Prostate gland (tissue), 2 donors: Measurements from ENCODE around the gene COL23A1. TPM values are rescaled to one million over a fixed set of nuclear protein-coding genes. Genes with fewer than 3 reads are reported as not detected.

Experiments used
- DNase-seq: peaks from one replicate; pipeline ENCODE4 v3.0.0-alpha.2; 2019; ENCODE audit warnings: low spot score
- H3K27ac ChIP-seq, 2 donors: fragments of 200-600 bp; sonication (generic); 2 replicates each; pipeline ENCODE4 v1.5.1; 2017 to 2019
- H3K27me3 ChIP-seq: fragments of 200-600 bp; sonication (generic); replicated peaks from 2 replicates; pipeline ENCODE4 v1.5.1; 2019; ENCODE audit not compliant: insufficient read depth
- H3K36me3 ChIP-seq, 2 donors: fragments of 200-600 bp; sonication (generic); 1 replicate in 1 of 2; 2 replicates in 1 of 2; pipeline versions ENCODE4 v1.5.1 to v1.8.1; 2017 to 2019
- H3K4me1 ChIP-seq: fragments of 200-600 bp; sonication (generic); replicated peaks from 2 replicates; pipeline ENCODE4 v1.5.1; 2019
- H3K4me3 ChIP-seq, 2 donors: fragments of 200-600 bp; sonication (generic); 2 replicates each; pipeline ENCODE4 v1.5.1; 2017 to 2019
- H3K9me3 ChIP-seq: fragments of 200-600 bp; sonication (generic); 2 replicates; pipeline ENCODE4 v1.5.1; 2017
- CTCF ChIP-seq, 4 experiments: fragments of 200-600 bp in 2 of 4; fragments of 450-650 bp in 2 of 4; sonication (generic) in 2 of 4; IDR thresholded peaks; 1 replicate in 3 of 4; 2 replicates in 1 of 4; pipeline ENCODE4 v1.5.1; 2016 to 2019; ENCODE audit warnings: antibody characterized with exemption in 4 of 4, mild to moderate bottlenecking in 2 of 4, moderate library complexity in 2 of 4
- POLR2A ChIP-seq: fragments of 450-650 bp; IDR thresholded peaks from one replicate; pipeline ENCODE4 v1.6.1; 2016; ENCODE audit warnings: antibody characterized with exemption, mild to moderate bottlenecking
- POLR2AphosphoS5 ChIP-seq: sonication (generic); formaldehyde crosslinking; IDR thresholded peaks from one replicate; pipeline ENCODE4 v1.6.1; 2017; ENCODE audit warnings: antibody characterized with exemption
- WGBS: methylation state at CpG from one replicate; pipeline ENCODE4 v1.1.5; 2018; 5-methylcytosine and 5-hydroxymethylcytosine counted together
- intact Hi-C: fragments of 100-400 bp; cut with DNase I; formaldehyde crosslinking; loops from one replicate; pipeline ENCODE4 v1.14.2; 2022
- total RNA-seq, 2 donors: library from RNA; depleted of rRNA; stranded (reverse); fragments of >200 nt; gene quantifications; one replicate each; pipeline ENCODE4 v1.1.0, GENCODE V29; 2016

Gene COL23A1
- total RNA-seq, 2 donors from 2014 or later: 2.7 to 6.1 TPM

GRCh38 chr5:178336889-178337288 is 253.3 kb downstream of the COL23A1 start:
- no peak for DNase-seq
- Histone ChIP-seq H3K4me3 (no peak overlapping the region), H3K27me3 (no peaks in the 10 kb centered on the region), H3K36me3 (no peaks in the 10 kb centered on the region), H3K9me3 (no peaks in the 10 kb centered on the region), H3K27ac (no peak overlapping the region), H3K4me1 (peaks cover 2% of the 10 kb centered on the region)
- TF ChIP-seq POLR2A: no peak
- no peak for TF ChIP-seq CTCF (IDR thresholded peaks at IDR 0.05)
- no peak for TF ChIP-seq POLR2AphosphoS5
- WGBS: 43% methylated on average over 21 of the region's 21 CpGs
- intact Hi-C loops: no loop called here

- WGBS: 63% methylated on average over 8 of the region's 8 CpGs
- H3K36me3 ChIP-seq: no peaks in the 10 kb centered on the region
- H3K4me1 ChIP-seq: peaks cover 14% of the 10 kb centered on the region
- no peak overlapping the region for H3K4me3 ChIP-seq
- no peaks in the 10 kb centered on the region for H3K9me3 ChIP-seq
- no peak for DNase-seq
- no peaks in the 10 kb centered on the region for H3K27me3 ChIP-seq
- H3K27ac ChIP-seq: no peak overlapping the region
- intact Hi-C loops: no loop called here
- TF ChIP-seq CTCF (IDR thresholded peaks at IDR 0.05): no peak
- TF ChIP-seq POLR2A: no peak
- TF ChIP-seq POLR2AphosphoS5: no peak
These were observed 254.7 kb downstream of the COL23A1 start for GRCh38 chr5:178335302-178336030.

GRCh38 chr5:178334861-178335260 is 255.3 kb downstream of the COL23A1 start:
- H3K27me3 ChIP-seq: no peaks in the 10 kb centered on the region
- intact Hi-C loops: no loop called here
- TF ChIP-seq CTCF (IDR thresholded peaks at IDR 0.05) (no peak), POLR2AphosphoS5 (no peak), POLR2A (no peak)
- no peak overlapping the region for H3K4me3 ChIP-seq
- H3K36me3 ChIP-seq: no peaks in the 10 kb centered on the region
- H3K9me3 ChIP-seq: no peaks in the 10 kb centered on the region
- H3K4me1 ChIP-seq: peaks cover 14% of the 10 kb centered on the region
- 97% methylated on average over 8 of the region's 8 CpGs for WGBS
- no peak overlapping the region for H3K27ac ChIP-seq
- no peak for DNase-seq

GRCh38 chr5:178333821-178334481 is 256.2 kb downstream of the COL23A1 start:
- no peak overlapping the region for H3K4me3 ChIP-seq
- no peaks in the 10 kb centered on the region for H3K27me3 ChIP-seq
- peaks cover 14% of the 10 kb centered on the region for H3K4me1 ChIP-seq
- H3K9me3 ChIP-seq: no peaks in the 10 kb centered on the region
- intact Hi-C loops: no loop called here
- DNase-seq: no peak
- 85% methylated on average over 21 of the region's 21 CpGs for WGBS
- H3K27ac ChIP-seq: no peak overlapping the region
- TF ChIP-seq POLR2A (no peak), POLR2AphosphoS5 (no peak), CTCF (IDR thresholded peaks at IDR 0.05) (no peak)
- no peaks in the 10 kb centered on the region for H3K36me3 ChIP-seq

GRCh38 chr5:178332210-178332641 is 258.0 kb downstream of the COL23A1 start:
- Histone ChIP-seq H3K9me3 (no peaks in the 10 kb centered on the region), H3K36me3 (no peaks in the 10 kb centered on the region), H3K4me3 (no peak overlapping the region), H3K27ac (peak overlapping the region; percentile 52 to 59), H3K4me1 (peaks cover 14% of the 10 kb centered on the region), H3K27me3 (no peaks in the 10 kb centered on the region)
- intact Hi-C loops: no loop called here
- TF ChIP-seq POLR2AphosphoS5: no peak
- no peak for TF ChIP-seq POLR2A
- TF ChIP-seq CTCF (IDR thresholded peaks at IDR 0.05): no peak
- 31% methylated on average over 7 of the region's 7 CpGs for WGBS
- DNase-seq: peak; percentile 53
